ENCODE data around the gene BRD3OS. TPM values are rescaled to one million over a fixed set of nuclear protein-coding genes. Genes with fewer than 3 reads are reported as not detected.

BRD3OS gene
- total and polyA plus RNA-seq, 2 experiments from 2014 or later, result 9.2 to 16.0 TPM

GRCh38 chr9:134067904-134068743 is 42.8 kb downstream of the BRD3OS start, which contains the start of gene BRD3:
Gene BRD3 (minus strand): TSS chr9:134068026. CDS start chr9:134053477, 14,549 bp downstream.
- Histone ChIP-seq H3K79me2 (replicated peaks; ENCODE audit: insufficient read depth) (peaks cover 40% of the 10 kb centered on the region), H3K27ac (ENCODE audit: low read depth) (peak within 1 kb of the TSS; percentile 90), H3K9me2 (ENCODE audit: insufficient read depth) (no peaks in the 10 kb centered on the region), H4K20me1 (replicated peaks; ENCODE audit: insufficient read depth) (peaks cover 36% of the 10 kb centered on the region), H3F3A (replicated peaks; ENCODE audit: low read depth) (no peaks in the 10 kb centered on the region), H3K4me3 (peak within 1 kb of the TSS; percentile 95), H2AFZ (peak within 1 kb of the TSS; percentile 93), H3K36me3 (ENCODE audit: insufficient read depth) (no peaks in the 10 kb centered on the region), H3K4me2 (peak within 1 kb of the TSS; percentile 100), H3K4me1 (ENCODE audit: insufficient read depth) (peaks cover 14% of the 10 kb centered on the region), H3K27me3 (ENCODE audit: insufficient read depth) (no peaks in the 10 kb centered on the region)
- Mint-ChIP-seq H3K4me1 (peaks cover 30% of the 10 kb centered on the region), H3K27ac (peak within 1 kb of the TSS; percentile 92), H3K4me3 (peak within 1 kb of the TSS; percentile 92), H3K27me3 (ENCODE audit: insufficient read depth, low read depth, poor library complexity) (peaks cover 24% of the 10 kb centered on the region), H3K36me3 (ENCODE audit: low read depth) (peaks cover 13% of the 10 kb centered on the region), H3K9me3 (peaks cover 11% of the 10 kb centered on the region)
- DNase-seq (ENCODE audit: low spot score), result peak; percentile 94
- peak; percentile 70 for ATAC-seq
- TF ChIP-seq ZNF331 (CRISPR knock-in tag; IDR thresholded peaks at IDR 0.05; ENCODE audit: low read depth) (no peak), ZNF462 (CRISPR knock-in tag; IDR thresholded peaks at IDR 0.05) (no peak), EZH2phosphoT487 (IDR thresholded peaks at IDR 0.05; ENCODE audit: unreplicated experiment) (no peak), CREB1 (CRISPR knock-in tag; IDR thresholded peaks at IDR 0.05; ENCODE audit: low read depth) (peak; percentile 58), CTCF (conservative IDR thresholded peaks at IDR 0.05; ENCODE audit: low read depth in 2 of 2) (peak in 1 of 2 experiments; percentile 33; a peak in 2 of 4 replicates), POLR2AphosphoS5 (IDR thresholded peaks at IDR 0.05; ENCODE audit: low read depth) (peak; percentile 59)
